B cell (primary cell): ENCODE results near the gene SIK3. TPM values are rescaled to one million over a fixed set of nuclear protein-coding genes. Genes with fewer than 3 reads are reported as not detected.

Experiments
- ATAC-seq: fragments of 200-7000 bp; cut with Tn5 transposase; one replicate; pipeline ENCODE4 v1.10.0; 2021; ENCODE audit warnings: low read depth, mild to moderate bottlenecking, moderate number of reproducible peaks, moderate library complexity
- CTCF ChIA-PET: fragments of 350-600 bp; sonication (Branson Sonifier 250); formaldehyde crosslinking; loops from one replicate; lab custom pipeline; 2021; ENCODE audit warnings: antibody characterized with exemption, inconsistent platforms; lab: Charles Lee
- POLR2A ChIA-PET: fragments of 350-600 bp; sonication (Branson Sonifier 250); formaldehyde crosslinking; loops from one replicate; lab custom pipeline; 2021; ENCODE audit warnings: antibody characterized with exemption; lab: Charles Lee
- DNase-seq: peaks from one replicate; pipeline ENCODE4 v3.0.0; 2013
- H2AFZ ChIP-seq: 2 replicates; pipeline ENCODE4 v1.6.1; 2012; ENCODE audit warnings: mild to moderate bottlenecking, low read depth, low read length; ENCODE audit not compliant: insufficient read depth, poor library complexity, severe bottlenecking
- H3K27ac ChIP-seq, 2 donors: 1 replicate in 1 of 2; 2 replicates in 1 of 2; pipeline ENCODE4 v1.5.1; 2012 to 2013; ENCODE audit warnings: low read length in 2 of 2, mild to moderate bottlenecking in 2 of 2, moderate library complexity in 1 of 2
- H3K27me3 ChIP-seq, 4 experiments: fragments of 200-600 bp in 1 of 4; sonication (generic) in 1 of 4; replicated peaks in 1 of 4; 1 replicate in 2 of 4; 2 replicates in 2 of 4; pipeline versions ENCODE4 v1.6.1 to v1.7.0; 2013 to 2016; ENCODE audit warnings: low read length in 3 of 4, mild to moderate bottlenecking in 2 of 4, mixed read lengths in 1 of 4, moderate library complexity in 1 of 4; ENCODE audit not compliant: insufficient read depth in 4 of 4, control insufficient read depth in 3 of 4; ENCODE audit errors: control extremely low read depth in 1 of 4
- H3K36me3 ChIP-seq, 2 experiments: replicated peaks in 1 of 2; 1 replicate in 1 of 2; 2 replicates in 1 of 2; pipeline versions ENCODE4 v1.6.1 to v1.7.1; 2013; ENCODE audit warnings: low read length in 1 of 2; ENCODE audit not compliant: insufficient read depth in 2 of 2, control insufficient read depth in 1 of 2; ENCODE audit errors: control extremely low read depth in 1 of 2, extremely low read depth in 1 of 2
- H3K4me1 ChIP-seq, 2 donors: fragments of 200-600 bp in 1 of 2; sonication (generic) in 1 of 2; 1 replicate in 1 of 2; 2 replicates in 1 of 2; pipeline versions ENCODE4 v1.5.1 to v1.6.1; 2013 to 2017; ENCODE audit warnings: low read length in 2 of 2; ENCODE audit not compliant: control insufficient read depth in 2 of 2, insufficient read depth in 2 of 2
- H3K4me2 ChIP-seq: replicated peaks from 2 replicates; pipeline ENCODE3; 2012; ENCODE audit warnings: mild to moderate bottlenecking, low read depth, low read length; ENCODE audit not compliant: poor library complexity, severe bottlenecking
- H3K4me3 ChIP-seq, 5 experiments: fragments of 200-600 bp in 1 of 5; sonication (generic) in 1 of 5; 1 replicate in 3 of 5; 2 replicates in 2 of 5; pipeline versions ENCODE4 v1.5.1 to v1.7.0; 2011 to 2016; ENCODE audit warnings: low read length in 4 of 5, mild to moderate bottlenecking in 4 of 5, low read depth in 2 of 5, control low read depth in 1 of 5, moderate library complexity in 1 of 5; ENCODE audit not compliant: insufficient read depth in 1 of 5; ENCODE audit errors: control extremely low read depth in 1 of 5, extremely low read depth in 1 of 5
- H3K79me2 ChIP-seq: fragments of 200-600 bp; sonication (generic); one replicate; pipeline ENCODE4 v1.6.0; 2016; ENCODE audit warnings: low read length; ENCODE audit not compliant: control insufficient read depth, insufficient read depth
- H3K9ac ChIP-seq: fragments of 200-600 bp; sonication (generic); 2 replicates; pipeline ENCODE4 v1.6.1; 2017; ENCODE audit warnings: mild to moderate bottlenecking, low read length, moderate library complexity
- H3K9me3 ChIP-seq, 3 donors: one replicate each; pipeline versions ENCODE4 v1.6.1 to v1.7.1; 2013; ENCODE audit warnings: low read length in 2 of 3; ENCODE audit not compliant: control insufficient read depth in 2 of 3, insufficient read depth in 1 of 3; ENCODE audit errors: control extremely low read depth in 1 of 3
- H4K20me1 ChIP-seq: 2 replicates; pipeline ENCODE4 v1.6.0; 2012; ENCODE audit warnings: mild to moderate bottlenecking, low read length; ENCODE audit not compliant: insufficient read depth, control insufficient read depth, poor library complexity, severe bottlenecking
- H3K27ac Mint-ChIP-seq: one replicate; pipeline ENCODE4 v1.8.0; 2021; ENCODE audit warnings: mixed read lengths
- H3K27me3 Mint-ChIP-seq: one replicate; pipeline ENCODE4 v1.8.0; 2021; ENCODE audit warnings: mixed read lengths
- H3K4me1 Mint-ChIP-seq: one replicate; pipeline ENCODE4 v1.8.0; 2021; ENCODE audit warnings: mixed read lengths
- H3K4me3 Mint-ChIP-seq: one replicate; pipeline ENCODE4 v1.8.0; 2021; ENCODE audit warnings: mixed read lengths
- H3K9me3 Mint-ChIP-seq: one replicate; pipeline ENCODE4 v1.8.0; 2022; ENCODE audit warnings: mixed read lengths; ENCODE audit not compliant: insufficient read depth
- CTCF ChIP-seq: fragments of 200-600 bp; IDR thresholded peaks from one replicate; pipeline ENCODE4 v1.8.0; 2022; ENCODE audit warnings: antibody characterized with exemption, mild to moderate bottlenecking
- EZH2 ChIP-seq: IDR thresholded peaks from 2 replicates; pipeline ENCODE4 v1.6.1; 2012; ENCODE audit warnings: borderline replicate concordance, low read depth, mild to moderate bottlenecking, moderate library complexity, low read length; ENCODE audit not compliant: insufficient read depth, poor library complexity, severe bottlenecking
- WGBS: methylation state at CpG from one replicate; pipeline ENCODE4 v1.1.5; 2013; ENCODE audit warnings: missing lambda C conversion rate; ENCODE audit not compliant: insufficient coverage; 5-methylcytosine and 5-hydroxymethylcytosine counted together
- intact Hi-C: fragments of 100-400 bp; cut with micrococcal nuclease; formaldehyde crosslinking; loops from one replicate; pipeline ENCODE4 v1.10.0; 2022
- polyA plus RNA-seq: library from polyadenylated mRNA; depleted of rRNA; stranded (reverse); fragments of >200 nt; gene quantifications from 2 replicates; pipeline ENCODE4 v1.2.3, GENCODE V29; 2012
- total RNA-seq, 2 donors: library from RNA; stranded (reverse); fragments of 120-200 nt in 1 of 2; gene quantifications; 1 replicate in 1 of 2; 2 replicates in 1 of 2; pipeline versions ENCODE4 v1.2.3 to v1.2.4, GENCODE V29; 2013 to 2022

SIK3 gene
- total and polyA plus RNA-seq, 2 donors (not counting 1 experiment from before 2014, with no cell fraction given): 36.5 to 180 TPM

- Histone ChIP-seq H3K4me2 (peak overlapping the region; percentile 84), H3K9ac (peak overlapping the region; percentile 86), H3K4me1 (peaks cover 52 to 59% of the 10 kb centered on the region in 2 donors), H3K4me3 (peak overlapping the region; percentile 66 to 93 (median 78)), H3K36me3 (no peaks in the 10 kb centered on the region), H2AFZ (peak overlapping the region; percentile 47), H4K20me1 (peaks cover 18% of the 10 kb centered on the region), H3K79me2 (peaks cover 79% of the 10 kb centered on the region), H3K27me3 (no peaks in the 10 kb centered on the region), H3K27ac (peak overlapping the region; percentile 82 to 92), H3K9me3 (no peaks in the 10 kb centered on the region)
- intact Hi-C loops: loop anchor here (1.0 to 5.0 kb wide), 9 partner anchors 15 to 325 kb away; partner anchors contain the start of genes BUD13, PAFAH1B2, PCSK7 and RNF214
- DNase-seq (no peak), ATAC-seq (peak; percentile 21)
- under 1% methylated on average over 65 of the region's 65 CpGs for WGBS
- ChIA-PET CTCF (interaction anchor here (0.6 to 4.5 kb wide), 15 partner anchors 8 to 1794 kb away, joined by 3 to 59 read pairs (median 5); partner anchors contain the start of gene PCSK7), POLR2A (interaction anchor here (0.5 to 2.6 kb wide), 9 partner anchors 47 to 913 kb away, joined by 3 to 19 read pairs (median 3); partner anchors contain the start of gene PAFAH1B2)
- H3K27me3 Mint-ChIP-seq: no peaks in the 10 kb centered on the region
- H3K27ac Mint-ChIP-seq: peak overlapping the region; percentile 83
- no peaks in the 10 kb centered on the region for H3K9me3 Mint-ChIP-seq
- H3K4me1 Mint-ChIP-seq: peaks cover 64% of the 10 kb centered on the region
- TF ChIP-seq CTCF (no peak), EZH2 (no peak)
- H3K4me3 Mint-ChIP-seq: peak overlapping the region; percentile 99
Measured at GRCh38 chr11:117097389-117098268, 599 bp downstream of the SIK3 start.
